Renal cortical epithelial cell (primary cell): ENCODE results near the gene GAR1. TPM values are rescaled to one million over a fixed set of nuclear protein-coding genes. Genes with fewer than 3 reads are reported as not detected.
"Not testable (repeated sequence)": the region's sequence is repeated elsewhere in the genome, so short reads cannot be mapped to it uniquely, and the experiment has no call there.

Experiments used
- DNase-seq: peaks from one replicate; pipeline ENCODE4 v3.0.0-alpha.2; 2011; ENCODE audit warnings: low read depth
- total RNA-seq: library from RNA; depleted of rRNA; stranded (reverse); fragments of >200 nt; gene quantifications from 2 replicates; pipeline ENCODE4 v1.2.3, GENCODE V29; 2014

GAR1 gene
- 3.0 and 5.6 TPM in 2 replicates for total RNA-seq

DNA sequence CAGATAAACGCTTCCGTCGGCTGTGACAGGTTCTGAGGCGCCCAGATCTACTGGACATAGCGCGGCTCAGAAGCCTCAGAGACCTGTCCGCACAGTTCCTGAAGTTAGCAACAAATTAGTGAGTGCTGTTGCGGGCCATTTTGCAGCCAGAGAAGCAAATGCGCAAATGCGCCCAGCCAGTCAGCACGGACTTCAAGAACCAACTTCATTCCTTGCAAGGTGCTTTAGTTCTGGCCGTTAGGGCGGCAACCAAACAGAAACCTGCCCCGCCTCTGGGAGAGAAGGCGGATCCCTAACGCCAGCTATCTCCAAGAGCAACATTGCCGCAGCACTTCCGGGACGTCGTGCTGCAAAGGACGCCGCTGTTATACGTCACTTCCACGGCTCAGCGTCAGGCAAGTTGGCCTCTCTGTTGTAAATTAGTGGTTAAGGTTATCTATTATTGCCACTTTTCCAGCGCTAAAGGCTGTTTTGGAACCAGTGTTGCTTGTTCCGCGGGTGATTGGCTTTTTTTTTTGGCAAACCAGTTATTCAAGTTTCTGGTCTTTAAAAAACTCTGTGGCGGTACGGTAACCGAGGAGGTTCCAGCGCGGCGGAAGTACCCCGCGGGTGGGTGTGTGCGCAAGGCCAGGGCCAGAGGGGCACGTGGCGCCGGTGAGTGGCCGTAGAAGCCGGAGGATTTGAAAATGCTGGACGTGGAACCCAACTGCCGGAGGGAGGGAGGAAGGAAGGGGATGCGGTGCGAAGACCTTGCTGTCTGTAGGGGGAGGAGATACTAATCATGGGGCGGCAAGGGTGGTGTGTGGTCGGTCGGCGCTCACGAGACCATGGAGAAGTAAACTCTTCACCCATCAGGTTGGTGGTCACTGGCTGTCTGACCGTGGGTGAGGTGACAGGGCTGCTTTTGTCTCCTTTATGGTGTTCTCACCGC is at the start of gene GAR1:
Gene GAR1, plus strand, starts transcription at position 612 of the 931 bp plus-strand sequence. CDS start 403 bp downstream, outside the sequence.
- DNase-seq: peak; percentile 95

DNA sequence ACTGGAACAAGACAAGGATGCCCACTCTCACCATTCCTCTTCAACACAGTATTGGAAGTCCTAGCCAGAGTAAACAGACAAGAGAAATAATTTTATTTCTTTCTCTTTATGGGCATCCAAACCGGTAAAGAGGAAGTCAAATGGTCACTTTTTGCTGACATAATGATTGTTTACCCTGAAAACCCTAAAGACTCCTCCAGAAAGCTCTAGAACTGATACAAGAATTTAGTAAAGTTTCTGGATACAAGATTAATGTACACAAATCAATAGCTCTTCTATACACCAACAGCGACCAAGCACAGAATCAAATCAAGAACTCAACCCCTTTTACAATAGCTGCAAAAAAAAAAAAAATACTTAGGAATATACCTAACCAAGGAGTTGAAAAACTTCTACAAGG is 33.5 kb upstream of the GAR1 start:
- not testable (repeated sequence) for DNase-seq

DNA sequence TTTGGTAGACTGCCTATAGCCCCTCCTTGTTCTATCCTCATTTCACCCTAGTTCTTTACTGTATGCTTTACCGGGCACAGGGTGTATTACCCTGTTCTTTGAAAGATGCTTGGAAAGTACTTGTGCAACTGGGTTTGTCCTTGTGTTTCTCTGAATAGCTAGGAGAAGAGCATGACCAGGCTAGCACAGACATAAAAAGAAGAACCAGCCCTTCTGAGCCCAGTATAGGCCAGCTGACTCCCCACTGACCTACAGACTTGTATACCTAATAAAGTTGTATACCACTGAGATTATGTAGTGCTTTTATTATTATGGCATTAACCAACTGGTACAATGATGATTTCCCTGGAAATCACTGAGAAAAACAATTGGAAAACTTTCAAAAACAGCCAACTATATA is 28.7 kb upstream of the GAR1 start:
- DNase-seq: no peak

DNA sequence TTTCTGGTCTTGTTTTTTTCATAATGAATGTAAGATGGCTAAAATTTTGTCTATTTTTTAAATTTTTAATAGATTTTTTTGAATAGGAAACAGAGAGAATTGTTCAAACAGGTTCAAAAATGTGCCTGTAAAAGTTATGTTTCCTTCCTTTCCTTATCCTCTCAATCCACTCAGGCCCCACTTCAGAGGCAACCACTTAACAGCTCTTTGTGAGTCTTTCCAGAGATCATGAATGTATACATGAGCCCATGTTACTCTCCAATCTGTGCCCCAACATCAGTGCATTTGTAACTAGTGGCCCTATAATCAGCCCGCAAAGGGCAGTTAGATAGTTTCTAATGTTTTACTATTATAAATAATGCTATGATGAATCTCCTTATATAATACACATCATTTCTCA is 27.8 kb upstream of the GAR1 start:
- DNase-seq: no peak

DNA sequence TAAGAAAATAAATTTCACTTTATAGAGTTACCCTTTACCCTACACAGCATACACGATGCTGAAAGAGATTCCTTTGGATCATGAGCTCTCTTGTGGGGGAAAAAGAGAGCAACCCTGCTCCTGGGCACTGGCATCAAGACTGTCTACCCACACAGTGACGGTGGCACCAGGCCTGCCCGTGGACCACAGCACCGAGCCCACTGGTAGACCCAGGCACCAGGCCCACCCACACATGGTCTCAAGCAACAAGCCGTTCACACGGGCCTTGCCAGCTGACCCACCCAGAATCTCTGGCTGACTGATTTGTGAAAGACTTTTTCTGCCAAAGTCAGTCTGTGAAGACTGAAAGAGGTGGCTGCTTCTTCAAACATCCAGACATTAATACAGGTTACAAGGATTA is 20.5 kb upstream of the GAR1 start:
- no peak for DNase-seq

DNA sequence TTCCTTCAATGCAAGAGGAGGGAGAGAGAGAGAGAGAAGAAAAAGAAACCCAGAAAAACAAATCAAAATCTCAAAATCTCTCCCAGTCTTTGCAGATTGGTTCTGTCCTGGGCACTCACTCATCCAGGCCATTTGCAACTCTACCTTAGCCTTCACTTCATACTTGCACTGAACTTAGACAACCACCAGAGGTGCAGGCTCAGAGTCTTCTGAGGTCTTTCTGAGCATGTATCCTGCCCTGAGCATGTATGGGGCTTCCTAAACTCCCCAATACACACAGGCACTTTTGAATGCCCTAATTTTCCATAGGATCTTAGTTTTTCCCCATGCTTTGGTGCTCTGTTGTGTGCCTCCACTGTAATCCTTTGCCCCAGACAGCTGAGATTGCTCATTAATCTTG is 16.7 kb upstream of the GAR1 start:
- no peak for DNase-seq

DNA sequence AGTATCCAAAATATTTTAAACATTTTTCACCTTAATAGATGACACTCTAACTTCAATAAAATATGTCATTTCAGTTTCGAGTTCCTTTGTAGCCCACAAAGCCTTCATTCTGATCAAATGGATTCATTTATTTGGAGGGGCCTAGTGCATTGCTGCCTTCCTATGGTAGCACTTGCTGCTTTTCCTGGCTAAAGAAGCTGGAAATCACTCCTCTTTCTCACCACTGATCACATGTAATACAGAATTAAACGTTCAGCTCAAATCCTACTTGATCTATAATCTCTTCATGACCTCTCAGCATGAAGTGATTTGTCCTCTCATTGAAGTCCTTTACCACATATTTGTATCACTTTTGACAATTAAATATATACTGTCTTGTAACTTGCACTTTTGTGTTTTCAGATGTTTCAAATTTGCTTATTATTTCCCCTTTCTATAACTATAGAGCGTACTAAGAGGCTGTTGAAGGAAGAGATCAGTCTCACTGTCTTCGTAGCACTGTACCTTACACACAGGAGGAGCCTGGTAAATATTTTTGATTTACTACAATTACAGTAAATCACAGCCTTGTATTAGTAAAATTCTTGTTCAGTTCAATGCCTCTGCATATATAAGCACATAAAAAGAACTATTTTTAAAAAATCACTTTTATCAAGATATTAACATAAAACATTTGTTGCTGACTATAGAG is 14.3 kb upstream of the GAR1 start:
- peak; percentile 23 for DNase-seq

DNA sequence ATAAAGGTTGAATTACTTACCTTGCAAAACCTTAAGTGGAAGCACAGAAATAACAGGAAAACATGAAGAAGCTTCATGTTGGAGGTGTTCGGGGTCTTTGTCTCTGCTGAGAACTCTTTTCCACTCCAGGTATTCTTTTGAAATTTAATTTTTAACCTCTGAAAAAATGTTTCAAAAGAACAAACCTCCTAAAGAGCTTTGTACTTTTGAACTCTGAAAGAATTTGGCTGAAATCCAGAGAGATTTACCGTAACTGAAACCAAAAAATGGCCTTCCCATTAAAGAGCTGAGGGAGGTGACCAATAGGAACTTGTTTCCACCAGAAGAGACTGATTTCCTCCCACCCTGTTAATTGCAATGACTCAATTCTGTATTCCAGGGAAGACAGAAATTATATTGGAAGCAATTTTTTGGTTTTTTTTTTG is 13.7 kb upstream of the GAR1 start, which contains the start of gene CFI:
Gene CFI, minus strand, starts transcription at position 105 of the 425 bp plus-strand sequence. Its CDS starts 28 bp downstream, at position 77.
- DNase-seq: peak; percentile 94

DNA sequence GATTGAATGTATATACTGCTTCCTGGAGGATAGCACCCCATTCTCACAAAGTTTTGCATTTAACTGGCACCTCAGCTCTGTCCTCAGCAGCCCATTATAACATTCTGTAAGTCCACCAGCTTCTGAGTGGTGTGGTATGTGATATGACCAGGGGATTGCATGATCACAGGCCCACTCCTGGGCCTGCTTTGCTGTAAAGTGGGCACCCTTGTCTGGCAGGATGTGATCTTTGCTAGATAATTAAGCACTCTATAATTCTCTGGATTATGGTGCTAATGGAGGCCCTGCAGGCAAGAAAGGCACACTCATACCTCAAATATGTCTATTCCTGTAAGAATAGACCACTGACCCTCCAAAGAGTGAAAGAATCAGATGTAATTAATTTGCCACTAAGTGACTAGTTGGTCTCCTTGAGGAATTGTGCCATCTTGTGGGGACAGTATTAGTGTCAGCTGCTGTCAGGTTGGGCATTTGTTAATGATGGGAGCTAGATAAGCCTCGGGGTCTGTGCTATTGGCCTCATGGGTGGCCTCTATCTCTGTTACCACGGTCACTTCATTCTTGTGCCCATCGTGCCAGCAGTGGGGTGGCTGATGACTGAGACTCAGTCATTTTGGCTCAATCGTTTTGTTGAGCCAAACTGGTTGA is 11.5 kb upstream of the GAR1 start:
- DNase-seq: peak; percentile 74

DNA sequence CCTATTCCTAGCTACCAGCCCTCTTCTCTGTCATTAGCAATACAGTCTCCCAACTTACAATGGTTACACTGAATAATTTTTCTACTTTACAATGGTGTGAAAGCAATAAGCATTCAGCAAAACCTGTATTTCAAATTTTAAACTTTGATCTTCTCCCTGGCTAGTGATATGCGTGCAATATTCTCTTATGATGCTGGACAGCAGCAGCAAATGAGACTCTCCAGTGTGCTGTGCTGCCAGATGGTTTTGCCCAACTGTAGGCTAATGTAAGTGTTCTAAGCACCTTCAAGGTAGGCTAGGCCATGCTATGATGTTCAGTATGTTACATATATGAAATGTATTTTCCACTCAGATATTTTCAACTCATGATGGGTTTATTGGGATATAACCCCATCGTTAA is 5.9 kb upstream of the GAR1 start:
- DNase-seq: no peak

DNA sequence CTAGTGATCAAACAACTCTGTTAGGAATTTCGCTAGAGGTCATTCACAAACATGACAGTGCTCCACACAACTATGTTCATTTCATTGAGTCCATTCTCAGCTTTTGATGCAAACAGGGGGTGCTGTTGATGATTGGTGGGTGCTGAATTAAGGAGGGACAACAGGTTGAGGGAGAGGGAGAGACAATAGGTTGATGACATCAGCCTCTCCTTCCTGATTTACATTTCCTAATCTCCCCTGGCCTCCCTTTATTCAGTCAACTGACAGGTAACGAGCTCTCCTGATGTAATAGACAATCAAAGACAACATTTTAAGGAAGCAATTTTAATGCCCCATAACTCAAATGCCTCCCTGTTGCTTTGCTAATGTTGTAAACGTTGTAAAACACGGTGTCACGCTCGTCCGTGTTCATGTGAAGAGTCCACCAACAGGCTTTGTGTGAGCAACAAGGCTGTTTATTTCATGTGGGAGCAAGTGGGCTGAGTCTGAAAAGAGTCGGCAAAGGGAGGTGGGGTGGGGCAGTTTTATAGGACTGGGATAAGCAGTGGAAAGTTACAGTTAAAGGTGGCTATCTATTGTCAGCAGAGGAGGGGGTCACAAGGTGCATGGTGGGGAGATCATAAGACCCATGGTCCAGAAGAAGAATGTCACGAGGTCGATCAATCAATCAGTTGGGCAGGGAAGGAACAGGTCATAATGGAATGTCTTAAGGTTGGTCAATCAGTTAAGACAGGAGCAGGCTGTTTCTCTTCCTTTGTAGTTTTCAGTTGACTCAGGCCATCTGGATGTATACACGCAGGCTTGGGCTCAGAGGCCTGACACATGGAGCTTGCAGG is 4.8 kb upstream of the GAR1 start:
- DNase-seq: no peak

DNA sequence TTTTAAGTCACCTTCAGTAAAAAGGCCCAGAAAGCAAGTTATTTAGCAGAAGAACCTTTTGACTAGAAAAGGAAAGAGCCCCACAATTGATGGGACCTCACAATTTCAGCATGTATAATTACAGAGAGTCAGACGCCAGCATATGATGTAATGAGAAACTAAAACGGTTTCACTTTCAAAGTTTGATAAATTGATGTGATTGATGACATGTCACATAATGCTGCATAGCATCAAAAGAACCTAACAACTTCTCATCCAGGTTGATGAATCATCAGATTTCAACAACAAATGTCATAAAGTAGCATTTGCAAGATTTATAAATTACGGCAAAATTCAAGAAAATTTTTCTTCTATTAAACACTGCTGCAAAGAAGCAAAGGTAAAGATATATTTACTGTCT is 3.9 kb upstream of the GAR1 start:
- no peak for DNase-seq

DNA sequence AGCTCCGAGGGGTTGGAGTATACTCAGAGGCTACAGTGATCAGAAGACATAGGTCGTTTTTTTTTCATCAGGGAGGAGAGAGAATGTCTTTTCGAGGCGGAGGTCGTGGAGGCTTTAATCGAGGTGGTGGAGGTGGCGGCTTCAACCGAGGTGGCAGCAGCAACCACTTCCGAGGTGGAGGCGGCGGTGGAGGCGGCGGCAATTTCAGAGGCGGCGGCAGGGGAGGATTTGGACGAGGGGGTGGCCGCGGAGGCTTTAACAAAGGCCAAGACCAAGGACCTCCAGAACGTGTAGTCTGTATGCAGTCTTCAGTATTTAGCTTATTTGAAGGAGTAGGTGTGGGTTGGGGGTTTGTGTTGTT is 500 bp downstream of the GAR1 start:
- DNase-seq: no peak

DNA sequence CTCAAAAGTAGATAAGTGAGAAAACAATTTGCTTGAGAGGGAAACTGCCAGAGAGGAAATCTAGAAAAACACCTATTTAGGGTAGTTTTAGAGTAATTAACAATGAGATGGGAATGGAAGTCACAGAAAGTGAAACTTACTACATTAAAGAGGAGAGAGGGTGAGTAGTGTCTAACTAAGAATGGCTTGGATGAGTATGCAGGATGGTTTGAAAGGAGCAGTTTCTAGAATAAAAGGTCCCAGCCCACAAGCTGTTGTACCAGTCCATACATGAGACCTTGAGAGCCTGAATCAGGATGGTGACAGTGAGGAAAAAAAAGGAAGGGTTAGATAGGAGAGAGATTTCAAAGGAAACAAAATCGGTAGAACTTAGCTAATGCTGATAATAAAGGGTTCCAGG is 1.3 kb downstream of the GAR1 start:
- no peak for DNase-seq

DNA sequence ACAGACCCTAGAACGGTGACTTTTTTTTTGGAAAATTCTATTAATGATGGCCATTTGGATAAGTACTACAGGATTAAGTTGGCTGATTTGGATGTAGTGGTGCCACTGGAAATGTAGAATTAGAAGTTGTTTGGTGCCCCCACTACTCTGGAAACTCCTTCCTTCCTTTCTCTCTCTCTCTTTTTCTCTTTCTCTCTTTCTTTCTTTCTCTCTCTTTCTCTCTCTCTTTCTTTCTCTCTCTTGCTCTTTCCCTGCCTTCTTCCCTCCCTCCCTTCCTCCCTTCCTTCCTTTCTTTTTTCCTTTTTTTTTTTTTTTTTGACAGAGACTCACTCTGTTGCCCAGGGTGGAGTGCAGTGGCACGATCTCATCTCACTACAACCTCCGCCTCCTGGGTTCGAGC is 2.7 kb downstream of the GAR1 start:
- DNase-seq: no peak

DNA sequence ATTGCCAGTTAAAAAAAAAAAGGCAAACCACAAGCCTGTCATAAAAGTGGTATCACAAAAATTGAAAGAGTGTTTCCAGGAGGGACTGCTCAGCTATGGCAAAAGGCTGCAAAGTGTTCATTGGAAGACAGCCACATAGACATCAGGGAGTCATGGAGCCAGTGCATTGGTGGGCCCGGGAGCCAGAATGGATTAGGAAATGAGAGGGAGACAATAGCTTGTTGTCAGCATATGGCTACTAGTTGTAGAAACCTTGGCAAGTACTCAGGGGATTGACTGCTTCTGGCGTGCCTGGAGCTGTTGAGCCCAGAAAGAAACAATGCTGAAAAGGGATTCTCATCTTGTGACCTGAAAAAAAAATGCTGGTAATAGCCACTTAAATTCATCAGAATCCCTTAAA is 5.0 kb downstream of the GAR1 start:
- DNase-seq: no peak

DNA sequence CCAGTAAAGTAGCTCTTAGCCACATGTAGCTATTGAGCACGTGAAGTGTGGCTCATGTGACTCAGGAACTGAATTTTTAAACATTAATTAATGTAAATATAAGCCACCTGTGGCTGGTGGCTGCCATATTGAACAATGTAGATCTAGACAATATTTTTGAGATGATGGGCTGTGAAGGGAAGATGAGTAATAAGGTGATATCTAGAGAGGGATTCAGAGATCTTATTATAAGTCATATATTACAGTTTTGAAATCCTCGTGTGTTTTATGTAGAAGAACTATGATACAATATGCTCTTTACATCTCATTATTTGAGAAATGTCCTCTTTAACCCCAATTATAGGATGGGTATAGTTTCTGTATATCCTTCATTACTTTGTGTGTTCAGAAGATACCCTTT is 5.6 kb downstream of the GAR1 start:
- DNase-seq: no peak

DNA sequence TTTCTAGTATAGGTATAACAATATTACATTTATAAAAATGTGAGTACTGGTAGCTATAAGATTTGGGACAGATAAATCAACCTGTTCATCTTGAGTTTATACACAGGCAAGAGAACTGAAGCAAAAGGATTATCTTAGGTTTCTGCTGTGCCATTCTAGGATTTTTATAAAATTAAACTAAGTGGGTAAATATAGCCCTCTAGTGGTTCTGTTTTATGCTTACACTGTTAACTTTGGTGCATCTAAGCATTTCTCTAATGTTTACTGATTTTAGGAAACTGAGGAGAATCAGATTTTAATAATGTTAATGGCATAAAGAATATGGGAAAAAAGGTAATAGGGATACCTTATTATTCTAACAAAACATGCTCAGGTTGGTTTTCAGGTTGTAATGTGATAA is 11.2 kb downstream of the GAR1 start:
- peak; percentile 25 for DNase-seq

DNA sequence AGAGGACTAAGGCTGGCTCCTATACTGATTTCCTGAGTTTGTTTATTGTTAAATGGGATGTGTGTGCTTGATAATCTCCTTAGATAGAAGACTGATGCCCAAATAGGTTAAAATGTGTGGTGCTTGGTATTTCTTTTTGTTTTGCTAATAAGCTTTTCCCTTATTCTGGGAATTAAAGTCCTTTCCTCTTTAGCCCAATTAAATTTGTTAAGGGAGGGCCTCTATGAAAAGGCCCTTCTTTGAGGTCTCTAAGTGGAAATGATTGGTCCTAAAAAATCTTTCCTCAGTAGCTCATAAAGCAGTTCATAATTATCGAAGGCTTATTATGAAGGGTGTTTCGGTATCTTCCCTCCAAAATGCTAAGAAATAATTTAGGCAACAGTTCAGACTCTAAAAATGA is 12.1 kb downstream of the GAR1 start, which contains the start of gene RRH:
Gene RRH, plus strand, starts transcription at position 301 of the 400 bp plus-strand sequence. Its CDS starts 56 bp downstream, at position 357.
- no peak for DNase-seq

DNA sequence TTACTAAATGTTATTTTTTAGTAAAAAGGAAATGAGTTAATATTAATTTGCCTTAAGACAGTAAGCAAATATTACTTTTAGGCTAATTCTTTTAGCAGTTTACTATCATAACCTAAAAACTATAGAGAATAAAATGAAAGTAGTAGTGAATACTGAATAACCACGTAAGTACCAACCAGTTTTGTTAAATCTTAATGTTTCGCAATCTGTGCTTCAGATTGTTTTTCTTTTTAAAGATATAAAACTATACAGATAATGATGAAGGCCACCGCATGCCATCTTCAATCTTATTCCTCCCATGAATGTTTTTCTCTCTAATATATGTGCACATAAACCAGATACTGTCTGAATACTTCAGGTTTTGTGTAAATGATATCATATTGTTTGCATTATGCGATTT is 18.2 kb downstream of the GAR1 start:
- DNase-seq: no peak

DNA sequence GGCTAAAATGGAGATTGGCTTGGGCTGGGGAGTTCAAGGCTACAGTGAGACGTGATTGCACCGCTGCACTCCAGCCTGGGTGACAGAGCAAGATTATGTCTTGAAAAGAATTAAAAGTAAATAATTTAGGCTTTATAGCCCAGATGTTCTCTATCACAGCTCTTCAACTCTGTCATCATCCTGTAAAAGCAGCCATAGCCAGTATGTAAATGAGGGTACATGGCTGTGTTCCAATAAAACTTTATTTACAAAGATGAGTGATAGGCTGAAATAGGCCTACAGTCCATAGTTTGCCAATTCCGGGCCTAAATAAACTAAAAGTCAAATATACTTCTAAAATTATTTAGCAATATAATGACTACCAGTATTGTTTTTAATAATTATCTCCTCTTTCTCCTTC is 21.4 kb downstream of the GAR1 start:
- no peak for DNase-seq
